Gastroesophageal sphincter (tissue), 4 donors: Measurements from ENCODE around the gene MYRF. TPM values are rescaled to one million over a fixed set of nuclear protein-coding genes. Genes with fewer than 3 reads are reported as not detected.
A peak's percentile ranks its signal among the peaks of the same experiment; 100 is the strongest.

Experiments
- ATAC-seq: fragments of 150-250 bp; one replicate; pipeline ENCODE4 v1.9.1; 2016; ENCODE audit warnings: mild to moderate bottlenecking, moderate library complexity
- H3K27ac ChIP-seq, 4 donors: fragments of 200-600 bp; sonication (generic) in 3 of 4; 1 replicate in 3 of 4; 2 replicates in 1 of 4; pipeline ENCODE4 v1.5.1; 2016 to 2019
- H3K27me3 ChIP-seq: fragments of 200-600 bp; sonication (generic); one replicate; pipeline ENCODE4 v1.5.1; 2019
- H3K36me3 ChIP-seq, 2 donors: fragments of 200-600 bp; sonication (generic); one replicate each; pipeline ENCODE4 v1.5.1; 2019; ENCODE audit warnings: control low read depth in 1 of 2
- H3K4me1 ChIP-seq, 3 donors: fragments of 200-600 bp; sonication (generic); 1 replicate in 2 of 3; 2 replicates in 1 of 3; pipeline ENCODE4 v1.5.1; 2016 to 2019; ENCODE audit warnings: control low read depth in 2 of 3
- H3K4me3 ChIP-seq, 2 donors: fragments of 200-600 bp; sonication (generic); one replicate each; pipeline ENCODE4 v1.5.1; 2019; ENCODE audit warnings: mild to moderate bottlenecking in 1 of 2, moderate library complexity in 1 of 2
- H3K9me3 ChIP-seq, 3 donors: fragments of 200-600 bp; sonication (generic); one replicate each; pipeline ENCODE4 v1.5.1; 2017 to 2019; ENCODE audit warnings: control low read depth in 2 of 3
- CTCF ChIP-seq, 4 experiments: fragments of 200-600 bp in 2 of 4; fragments of 450-650 bp in 2 of 4; sonication (generic) in 1 of 4; IDR thresholded peaks; one replicate each; pipeline ENCODE4 v1.5.1; 2017 to 2019; ENCODE audit warnings: antibody characterized with exemption in 4 of 4, mild to moderate bottlenecking in 2 of 4, moderate library complexity in 2 of 4
- EP300 ChIP-seq: sonication (generic); formaldehyde crosslinking; IDR thresholded peaks from one replicate; pipeline ENCODE4 v1.6.1; 2017; ENCODE audit warnings: antibody characterized with exemption, mild to moderate bottlenecking
- POLR2A ChIP-seq, 2 donors: fragments of 450-650 bp; IDR thresholded peaks; one replicate each; pipeline ENCODE4 v1.6.1; 2017; ENCODE audit warnings: antibody characterized with exemption in 2 of 2, mild to moderate bottlenecking in 2 of 2, moderate library complexity in 1 of 2
- POLR2AphosphoS5 ChIP-seq: sonication (generic); formaldehyde crosslinking; IDR thresholded peaks from one replicate; pipeline ENCODE4 v1.6.1; 2017; ENCODE audit warnings: antibody characterized with exemption
- WGBS, 2 donors: methylation state at CpG; one replicate each; pipeline ENCODE4 v1.1.5; 2018; ENCODE audit warnings: low coverage in 1 of 2; 5-methylcytosine and 5-hydroxymethylcytosine counted together
- total RNA-seq, 4 donors: library from RNA; depleted of rRNA; stranded (reverse); fragments of >200 nt; gene quantifications; one replicate each; pipeline ENCODE4 v1.1.0, GENCODE V29; 2016

MYRF gene
- total RNA-seq, 4 donors from 2014 or later: 0.10 to 0.78 (median 0.19) TPM

GRCh38 chr11:61817471-61818202 is 65.2 kb downstream of the MYRF start:
- TF ChIP-seq POLR2A (IDR thresholded peaks at IDR 0.05): no peak
- no peak for TF ChIP-seq POLR2AphosphoS5
- TF ChIP-seq EP300: no peak
- TF ChIP-seq CTCF (IDR thresholded peaks at IDR 0.05): no peak
- Histone ChIP-seq H3K4me3 (peak overlapping the region in 1 of 2 donors; percentile 88), H3K9me3 (no peaks in the 10 kb centered on the region), H3K4me1 (peaks cover 0 to 31% (median 2%) of the 10 kb centered on the region in 3 donors), H3K27me3 (no peaks in the 10 kb centered on the region), H3K36me3 (peaks cover 0 to 8% of the 10 kb centered on the region in 2 donors), H3K27ac (peak overlapping the region; percentile 91 to 98 (median 92))
- no peak for ATAC-seq
- WGBS, 2 donors: 64 to 71% methylated on average over 2 to 6 of the region's 6 CpGs

GRCh38 chr11:61820174-61820573 is 67.7 kb downstream of the MYRF start:
- Histone ChIP-seq H3K27ac (no peak overlapping the region), H3K4me1 (peaks cover 0 to 22% (median 0%) of the 10 kb centered on the region in 3 donors), H3K36me3 (no peaks in the 10 kb centered on the region), H3K4me3 (no peak overlapping the region), H3K27me3 (no peaks in the 10 kb centered on the region), H3K9me3 (no peaks in the 10 kb centered on the region)
- WGBS, 2 donors: 94 to 97% methylated on average over 2 of the region's 2 CpGs
- TF ChIP-seq EP300: no peak
- TF ChIP-seq POLR2A (IDR thresholded peaks at IDR 0.05): no peak
- no peak for TF ChIP-seq POLR2AphosphoS5
- no peak for TF ChIP-seq CTCF (IDR thresholded peaks at IDR 0.05)
- no peak for ATAC-seq

GRCh38 chr11:61826930-61827570 is 74.6 kb downstream of the MYRF start:
- TF ChIP-seq EP300: no peak
- no peak for TF ChIP-seq CTCF (IDR thresholded peaks at IDR 0.05)
- no peak for TF ChIP-seq POLR2AphosphoS5
- TF ChIP-seq POLR2A (IDR thresholded peaks at IDR 0.05): no peak
- Histone ChIP-seq H3K36me3 (no peaks in the 10 kb centered on the region), H3K9me3 (no peaks in the 10 kb centered on the region), H3K4me3 (peak overlapping the region; percentile 42 to 75), H3K4me1 (peaks cover 3 to 54% (median 24%) of the 10 kb centered on the region in 3 donors), H3K27me3 (no peaks in the 10 kb centered on the region), H3K27ac (peak overlapping the region; percentile 79 to 93 (median 84))
- 17 to 24% methylated on average over 5 to 15 of the region's 23 CpGs for WGBS, 2 donors
- peak; percentile 1 for ATAC-seq

GRCh38 chr11:61827571-61828378 is 75.3 kb downstream of the MYRF start, which contains the start of gene FADS2:
Gene FADS2 (plus strand): TSS chr11:61828300. CDS start chr11:61828391, 91 bp downstream.
- Histone ChIP-seq H3K4me3 (peak within 1 kb of the TSS; percentile 42 to 75), H3K9me3 (no peaks in the 10 kb centered on the region), H3K27ac (peak within 1 kb of the TSS; percentile 79 to 93 (median 84)), H3K36me3 (no peaks in the 10 kb centered on the region), H3K4me1 (peaks cover 3 to 62% (median 24%) of the 10 kb centered on the region in 3 donors), H3K27me3 (no peaks in the 10 kb centered on the region)
- TF ChIP-seq POLR2A (IDR thresholded peaks at IDR 0.05): peak; percentile 69 to 75
- TF ChIP-seq CTCF (IDR thresholded peaks at IDR 0.05): peak in 3 of 4 experiments; percentile 5 to 42 (median 40)
- TF ChIP-seq POLR2AphosphoS5: peak; percentile 56
- no peak for TF ChIP-seq EP300
- WGBS, 2 donors: 0 to 1% methylated on average over 1 to 22 of the region's 83 CpGs
- peak; percentile 86 for ATAC-seq
